Thoracic aorta (tissue), 2 donors: ENCODE data around the gene ID2. TPM values are rescaled to one million over a fixed set of nuclear protein-coding genes. Genes with fewer than 3 reads are reported as not detected.
"Not testable (repeated sequence)": the region's sequence is repeated elsewhere in the genome, so short reads cannot be mapped to it uniquely, and the experiment has no call there.

ENCODE experiments used
- ATAC-seq: fragments of 150-250 bp; one replicate; pipeline ENCODE4 v1.8.0; 2017; ENCODE audit warnings: low read depth; ENCODE audit not compliant: insufficient number of reproducible peaks, low FRiP score
- DNase-seq: peaks from one replicate; pipeline ENCODE4 v3.0.0-alpha.2; 2020; ENCODE audit warnings: low spot score
- H3K27ac ChIP-seq, 2 donors: fragments of 200-600 bp; sonication (generic); 1 replicate in 1 of 2; 2 replicates in 1 of 2; pipeline ENCODE4 v1.5.1; 2016; ENCODE audit warnings: mild to moderate bottlenecking in 2 of 2, moderate library complexity in 2 of 2
- H3K27me3 ChIP-seq: fragments of 200-600 bp; sonication (generic); replicated peaks from 2 replicates; pipeline ENCODE4 v1.6.0; 2016; ENCODE audit warnings: mild to moderate bottlenecking; ENCODE audit not compliant: insufficient read depth
- H3K36me3 ChIP-seq: fragments of 200-600 bp; sonication (generic); one replicate; pipeline ENCODE4 v1.5.1; 2016
- H3K4me1 ChIP-seq, 2 donors: fragments of 200-600 bp; sonication (generic); 1 replicate in 1 of 2; 2 replicates in 1 of 2; pipeline versions ENCODE4 v1.5.1 to v1.6.0; 2016; ENCODE audit warnings: low read depth in 2 of 2, mild to moderate bottlenecking in 1 of 2; ENCODE audit not compliant: control insufficient read depth in 1 of 2
- H3K4me3 ChIP-seq: fragments of 200-600 bp; sonication (generic); 2 replicates; pipeline ENCODE4 v1.5.1; 2016; ENCODE audit warnings: mild to moderate bottlenecking
- H3K9me3 ChIP-seq: fragments of 200-600 bp; sonication (generic); 2 replicates; pipeline ENCODE4 v1.5.1; 2016
- CTCF ChIP-seq: fragments of 200-600 bp; sonication (generic); IDR thresholded peaks from one replicate; pipeline ENCODE4 v1.5.1; 2019; ENCODE audit warnings: antibody characterized with exemption
- total RNA-seq, 2 donors: library from RNA; depleted of rRNA; stranded (reverse); fragments of >200 nt; gene quantifications; one replicate each; pipeline versions ENCODE4 v1.1.0 to v1.2.3, GENCODE V29; 2016

ID2 gene
- total RNA-seq, 2 donors from 2014 or later, result 198 to 486 TPM

- H3K4me1 ChIP-seq, result peaks cover 0 to 3% of the 10 kb centered on the region in 2 donors
- TF ChIP-seq CTCF, result no peak
- H3K27ac ChIP-seq, result no peak overlapping the region
- DNase-seq (no peak), ATAC-seq (no peak)
- H3K9me3 ChIP-seq, result no peaks in the 10 kb centered on the region
- no peaks in the 10 kb centered on the region for H3K27me3 ChIP-seq
- no peak overlapping the region for H3K4me3 ChIP-seq
- H3K36me3 ChIP-seq, result peaks cover 28% of the 10 kb centered on the region
Observed at GRCh38 chr2:8728305-8729015, 46.6 kb downstream of the ID2 start.

- not testable (repeated sequence) for H3K27ac ChIP-seq, H3K9me3 ChIP-seq, H3K4me1 ChIP-seq, ATAC-seq, H3K27me3 ChIP-seq, H3K4me3 ChIP-seq, DNase-seq
- peaks cover 34% of the 10 kb centered on the region for H3K36me3 ChIP-seq
Observed at GRCh38 chr2:8729101-8729500, 47.2 kb downstream of the ID2 start.

GRCh38 chr2:8729939-8730338, 48.1 kb downstream of the ID2 start:
- H3K4me3 ChIP-seq, result no peak overlapping the region
- no peak for TF ChIP-seq CTCF
- H3K9me3 ChIP-seq, result no peaks in the 10 kb centered on the region
- DNase-seq, result no peak
- peaks cover 35% of the 10 kb centered on the region for H3K36me3 ChIP-seq
- H3K4me1 ChIP-seq, result peaks cover 0 to 3% of the 10 kb centered on the region in 2 donors
- no peak overlapping the region for H3K27ac ChIP-seq
- no peaks in the 10 kb centered on the region for H3K27me3 ChIP-seq
- ATAC-seq, result no peak

GRCh38 chr2:8732601-8733000, 50.7 kb downstream of the ID2 start:
- no peak for DNase-seq
- no peaks in the 10 kb centered on the region for H3K27me3 ChIP-seq
- no peak for ATAC-seq
- no peaks in the 10 kb centered on the region for H3K9me3 ChIP-seq
- peaks cover 41% of the 10 kb centered on the region for H3K36me3 ChIP-seq
- H3K4me3 ChIP-seq, result no peak overlapping the region
- no peak overlapping the region for H3K27ac ChIP-seq
- TF ChIP-seq CTCF, result no peak
- peaks cover 0 to 3% of the 10 kb centered on the region in 2 donors for H3K4me1 ChIP-seq

Other genes starting within 250 kb of the ID2 start
- gene KIDINS220, start 155.6 kb downstream of the ID2 start, total RNA-seq, result 100 to 1,000 TPM; 107 to 113 TPM